B cell (primary cell): ENCODE data around the gene GLB1L2.

Source experiments
- CTCF ChIP-seq: fragments of 200-600 bp; IDR thresholded peaks from one replicate; pipeline ENCODE4 v1.8.0; 2022; ENCODE audit warnings: antibody characterized with exemption, mild to moderate bottlenecking
- EZH2 ChIP-seq: IDR thresholded peaks from 2 replicates; pipeline ENCODE4 v1.6.1; 2012; ENCODE audit warnings: borderline replicate concordance, low read depth, mild to moderate bottlenecking, moderate library complexity, low read length; ENCODE audit not compliant: insufficient read depth, poor library complexity, severe bottlenecking

- no peak for TF ChIP-seq EZH2
- TF ChIP-seq CTCF, result no peak
Observed at GRCh38 chr11:134399996-134400395, 68.2 kb downstream of the GLB1L2 start.
